CD4-positive, alpha-beta T cell treated with Interleukin-21 for 1 hour (primary cell): ENCODE data around the gene SPHK2.
"Not testable (repeated sequence)": the region's sequence is repeated elsewhere in the genome, so short reads cannot be mapped to it uniquely, and the experiment has no call there.

Experiments used
- DNase-seq: peaks from one replicate; pipeline ENCODE4 v3.0.0-alpha.2; 2020

The SPHK2 gene

GRCh38 chr19:48637948-48638830 is 18.9 kb downstream of the SPHK2 start:
- peak; percentile 94 for DNase-seq

- no peak for DNase-seq
These were observed 19.6 kb downstream of the SPHK2 start for GRCh38 chr19:48638831-48639381.

- DNase-seq = peak; percentile 48
These were observed 20.4 kb downstream of the SPHK2 start for GRCh38 chr19:48639483-48640375.

- DNase-seq = no peak
These were observed 22.5 kb downstream of the SPHK2 start for GRCh38 chr19:48641850-48642249.

- no peak for DNase-seq
These were observed 23.6 kb downstream of the SPHK2 start for GRCh38 chr19:48642862-48643261.

GRCh38 chr19:48644355-48644754 is 25.0 kb downstream of the SPHK2 start:
- DNase-seq = no peak

- peak; percentile 82 for DNase-seq
These were observed 25.7 kb downstream of the SPHK2 start for GRCh38 chr19:48644839-48645619.

GRCh38 chr19:48645620-48646000 is 26.3 kb downstream of the SPHK2 start:
- no peak for DNase-seq

- peak; percentile 95 for DNase-seq
These were observed 26.9 kb downstream of the SPHK2 start, which contains the start of gene CA11 for GRCh38 chr19:48646001-48646721. Gene CA11, minus strand, starts transcription at chr19:48646187. Its CDS starts 555 bp downstream, at chr19:48645632.

GRCh38 chr19:48646722-48647216 is 27.5 kb downstream of the SPHK2 start:
- no peak for DNase-seq

GRCh38 chr19:48648134-48648533 is 28.8 kb downstream of the SPHK2 start:
- no peak for DNase-seq

- DNase-seq = no peak
These were observed 31.8 kb downstream of the SPHK2 start for GRCh38 chr19:48650974-48651682.

- DNase-seq = no peak
These were observed 32.4 kb downstream of the SPHK2 start for GRCh38 chr19:48651683-48652048.

GRCh38 chr19:48654299-48655059 is 35.2 kb downstream of the SPHK2 start:
- DNase-seq = no peak

- no peak for DNase-seq
These were observed 37.7 kb downstream of the SPHK2 start for GRCh38 chr19:48656840-48657474.

GRCh38 chr19:48657828-48658227 is 38.5 kb downstream of the SPHK2 start:
- not testable (repeated sequence) for DNase-seq

- DNase-seq = no peak
These were observed 39.2 kb downstream of the SPHK2 start for GRCh38 chr19:48658483-48658882.

- DNase-seq = no peak
These were observed 40.5 kb downstream of the SPHK2 start for GRCh38 chr19:48659768-48660167.

- DNase-seq = peak; percentile 91
These were observed 41.8 kb downstream of the SPHK2 start for GRCh38 chr19:48660852-48661710.
